Parathyroid adenoma (tissue), 2 donors: Measurements from ENCODE around the gene PIRT.

Experiments used
- H2AFZ ChIP-seq: fragments of 300-600 bp; sonication (generic); one replicate; pipeline ENCODE4 v1.7.0; 2017; ENCODE audit warnings: antibody characterized with exemption, mild to moderate bottlenecking
- H3K27ac ChIP-seq: fragments of 300-600 bp; sonication (generic); one replicate; pipeline ENCODE4 v1.7.0; 2017
- H3K27me3 ChIP-seq: fragments of 300-600 bp; sonication (generic); one replicate; pipeline ENCODE4 v1.7.0; 2017; ENCODE audit warnings: low read length; ENCODE audit not compliant: control insufficient read depth, insufficient read depth
- H3K36me3 ChIP-seq: fragments of 300-600 bp; sonication (generic); one replicate; pipeline ENCODE4 v1.7.0; 2017; ENCODE audit warnings: low read length; ENCODE audit not compliant: control insufficient read depth, insufficient read depth
- H3K4me1 ChIP-seq: fragments of 300-600 bp; sonication (generic); one replicate; pipeline ENCODE4 v1.7.0; 2017; ENCODE audit warnings: control low read depth
- H3K4me2 ChIP-seq: fragments of 300-600 bp; sonication (generic); one replicate; pipeline ENCODE4 v1.7.0; 2017; ENCODE audit warnings: low read length
- H3K4me3 ChIP-seq: fragments of 300-600 bp; sonication (generic); one replicate; pipeline ENCODE4 v1.7.0; 2017; ENCODE audit warnings: low read depth, low read length
- H3K79me2 ChIP-seq: fragments of 300-600 bp; sonication (generic); one replicate; pipeline ENCODE4 v1.7.0; 2017; ENCODE audit warnings: control low read depth
- H3K9ac ChIP-seq: fragments of 300-600 bp; sonication (generic); one replicate; pipeline ENCODE4 v1.7.0; 2017; ENCODE audit warnings: mild to moderate bottlenecking
- H3K9me3 ChIP-seq: fragments of 300-600 bp; sonication (generic); one replicate; pipeline ENCODE4 v1.7.0; 2017; ENCODE audit warnings: low read length; ENCODE audit not compliant: control insufficient read depth
- CTCF ChIP-seq: fragments of 300-600 bp; sonication (generic); IDR thresholded peaks from one replicate; pipeline ENCODE4 v1.7.0; 2017; ENCODE audit warnings: antibody characterized with exemption, mild to moderate bottlenecking
- donor health status: primary hyperparathyroidism.

The PIRT gene

GRCh38 chr17:10798910-10799309 lies 39.0 kb downstream of the PIRT start:
- Histone ChIP-seq H3K27me3 (no peaks in the 10 kb centered on the region), H3K4me1 (peaks cover 7% of the 10 kb centered on the region), H3K79me2 (no peaks in the 10 kb centered on the region), H3K4me3 (no peak overlapping the region), H3K9ac (no peak overlapping the region), H2AFZ (peak overlapping the region; percentile 28), H3K9me3 (no peaks in the 10 kb centered on the region), H3K36me3 (no peaks in the 10 kb centered on the region), H3K4me2 (no peak overlapping the region), H3K27ac (no peak overlapping the region)
- TF ChIP-seq CTCF: no peak

GRCh38 chr17:10798332-10798749 lies 39.5 kb downstream of the PIRT start:
- TF ChIP-seq CTCF: no peak
- H3K36me3 ChIP-seq: no peaks in the 10 kb centered on the region
- no peak overlapping the region for H3K27ac ChIP-seq
- no peak overlapping the region for H3K4me2 ChIP-seq
- H3K4me1 ChIP-seq: peaks cover 7% of the 10 kb centered on the region
- peak overlapping the region; percentile 27 for H2AFZ ChIP-seq
- H3K79me2 ChIP-seq: no peaks in the 10 kb centered on the region
- H3K27me3 ChIP-seq: no peaks in the 10 kb centered on the region
- no peak overlapping the region for H3K4me3 ChIP-seq
- no peaks in the 10 kb centered on the region for H3K9me3 ChIP-seq
- no peak overlapping the region for H3K9ac ChIP-seq

GRCh38 chr17:10797476-10798328 lies 40.2 kb downstream of the PIRT start:
- Histone ChIP-seq H3K36me3 (no peaks in the 10 kb centered on the region), H3K27ac (no peak overlapping the region), H3K4me3 (no peak overlapping the region), H3K27me3 (no peaks in the 10 kb centered on the region), H3K79me2 (no peaks in the 10 kb centered on the region), H2AFZ (peak overlapping the region; percentile 27), H3K9ac (no peak overlapping the region), H3K9me3 (no peaks in the 10 kb centered on the region), H3K4me1 (peaks cover 7% of the 10 kb centered on the region), H3K4me2 (no peak overlapping the region)
- no peak for TF ChIP-seq CTCF

- Histone ChIP-seq H3K4me3 (no peak overlapping the region), H3K4me2 (no peak overlapping the region), H3K36me3 (no peaks in the 10 kb centered on the region), H3K27me3 (no peaks in the 10 kb centered on the region), H3K9me3 (no peaks in the 10 kb centered on the region), H3K27ac (no peak overlapping the region), H2AFZ (no peak overlapping the region), H3K9ac (no peak overlapping the region), H3K79me2 (no peaks in the 10 kb centered on the region), H3K4me1 (peaks cover 7% of the 10 kb centered on the region)
- no peak for TF ChIP-seq CTCF
These were observed 44.1 kb downstream of the PIRT start for GRCh38 chr17:10793816-10794215.

- H2AFZ ChIP-seq: no peak overlapping the region
- no peak overlapping the region for H3K27ac ChIP-seq
- peaks cover 4% of the 10 kb centered on the region for H3K4me1 ChIP-seq
- no peak for TF ChIP-seq CTCF
- no peaks in the 10 kb centered on the region for H3K27me3 ChIP-seq
- no peaks in the 10 kb centered on the region for H3K36me3 ChIP-seq
- H3K79me2 ChIP-seq: no peaks in the 10 kb centered on the region
- H3K9ac ChIP-seq: no peak overlapping the region
- no peak overlapping the region for H3K4me3 ChIP-seq
- H3K9me3 ChIP-seq: no peaks in the 10 kb centered on the region
- no peak overlapping the region for H3K4me2 ChIP-seq
These were observed 44.6 kb downstream of the PIRT start for GRCh38 chr17:10793256-10793655.
